NCI-H345 (cell line): ENCODE results near the gene RNASE2.
"Not testable (repeated sequence)": the region's sequence is repeated elsewhere in the genome, so short reads cannot be mapped to it uniquely, and the experiment has no call there.

Source experiments
- DNase-seq: peaks from one replicate; lab custom pipeline; 2025; lab: John Stamatoyannopoulos, UW

The RNASE2 gene

GRCh38 chr14:20982646-20983369 is 27.5 kb downstream of the RNASE2 start:
- DNase-seq, result no peak

DNA sequence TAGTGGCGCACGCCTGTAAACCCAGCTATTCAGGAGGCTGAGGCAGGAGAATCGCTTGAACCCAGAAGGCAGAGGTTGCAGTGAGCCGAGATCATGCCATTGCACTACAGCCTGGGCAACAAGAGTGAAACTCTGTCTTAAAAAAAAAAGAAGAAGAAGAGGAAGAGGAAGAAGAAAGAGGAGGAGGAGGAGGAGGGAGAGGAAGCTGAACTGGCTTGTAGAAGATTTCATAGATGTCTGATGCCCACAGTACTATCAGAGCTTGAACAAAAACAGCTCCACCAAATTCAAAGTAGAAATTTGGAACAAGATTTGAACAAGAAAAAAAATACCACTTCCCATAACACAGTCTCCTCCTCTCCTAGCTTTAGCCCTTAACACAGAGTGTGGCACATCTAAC is 30.4 kb downstream of the RNASE2 start:
- DNase-seq, result not testable (repeated sequence)

- DNase-seq, result no peak
Measured at GRCh38 chr14:20986811-20987210, 31.5 kb downstream of the RNASE2 start.

DNA sequence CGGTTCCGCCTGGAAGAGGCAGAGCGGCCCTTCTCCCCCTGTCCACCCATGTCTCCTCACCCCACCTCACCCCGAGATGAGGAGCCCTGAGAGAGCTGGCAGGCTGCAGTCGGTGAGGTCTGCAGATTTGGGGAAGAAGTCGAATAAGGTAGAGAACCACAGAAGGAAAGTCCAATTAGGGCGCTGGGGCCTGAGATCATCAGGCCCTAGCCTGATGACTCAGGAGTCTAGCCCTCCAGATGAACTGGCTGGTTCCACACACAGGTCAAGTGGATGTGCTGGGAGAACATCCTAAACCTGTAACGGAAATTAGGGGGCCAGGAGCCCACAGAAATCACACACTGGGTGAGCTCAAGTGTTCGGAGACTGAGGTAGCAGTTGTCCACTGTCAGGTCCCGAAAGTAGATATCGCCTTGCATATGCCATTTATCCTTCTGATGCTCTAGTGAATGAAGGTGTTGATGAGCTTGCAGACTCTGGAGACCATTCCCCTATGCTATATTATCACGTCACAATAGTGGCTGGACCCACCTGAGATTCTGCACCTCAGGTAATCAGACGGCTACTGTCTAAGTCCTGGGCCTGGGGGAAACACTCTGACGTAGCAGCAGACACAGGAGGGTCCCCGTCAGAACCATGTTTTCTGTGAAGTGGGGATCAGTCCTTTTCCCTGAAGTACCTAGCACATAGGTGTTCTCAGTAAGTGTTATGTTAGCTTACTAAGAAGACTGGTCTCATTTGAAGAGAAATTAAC is 33.6 kb downstream of the RNASE2 start:
- DNase-seq, result no peak

DNA sequence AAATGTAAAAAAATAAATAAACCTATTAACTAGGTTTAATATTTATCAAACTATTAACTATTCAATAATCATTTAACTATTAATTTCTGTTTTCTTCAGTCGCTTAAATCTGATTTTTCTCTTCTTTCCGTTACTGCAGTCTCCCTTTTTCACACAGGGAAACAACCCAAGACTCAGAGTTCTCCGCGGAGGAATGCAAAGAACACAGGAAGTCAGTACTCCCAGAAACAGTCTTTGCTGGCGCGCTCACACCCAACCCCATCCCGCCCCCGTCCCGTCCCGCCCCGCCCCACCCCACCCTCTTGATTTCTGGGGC is 34.1 kb downstream of the RNASE2 start:
- DNase-seq, result no peak

GRCh38 chr14:20989787-20990600 is 34.7 kb downstream of the RNASE2 start, which contains the start of gene METTL17:
METTL17 (plus strand) TSS chr14:20989980; CDS start chr14:20990003, 23 bp downstream.
- DNase-seq, result peak; percentile 79

DNA sequence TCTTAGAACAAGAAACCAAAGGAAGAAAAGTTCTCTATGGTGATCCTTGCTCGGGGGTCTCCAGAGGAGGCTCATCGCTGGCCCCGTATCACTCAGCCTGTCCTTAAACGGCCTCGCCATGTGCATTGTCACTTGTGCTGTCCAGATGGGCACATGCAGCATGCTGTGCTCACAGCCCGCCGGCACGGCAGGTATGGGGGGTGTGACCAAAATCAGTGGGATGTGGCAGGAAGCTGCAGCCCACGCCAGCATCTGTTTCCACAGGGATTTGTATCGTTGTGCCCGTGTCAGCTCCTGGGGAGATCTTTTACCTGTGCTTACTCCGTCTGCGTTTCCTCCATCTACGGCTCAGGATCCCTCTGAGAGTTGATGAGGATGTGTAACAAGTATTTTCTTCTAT is 41.2 kb downstream of the RNASE2 start:
- no peak for DNase-seq

DNA sequence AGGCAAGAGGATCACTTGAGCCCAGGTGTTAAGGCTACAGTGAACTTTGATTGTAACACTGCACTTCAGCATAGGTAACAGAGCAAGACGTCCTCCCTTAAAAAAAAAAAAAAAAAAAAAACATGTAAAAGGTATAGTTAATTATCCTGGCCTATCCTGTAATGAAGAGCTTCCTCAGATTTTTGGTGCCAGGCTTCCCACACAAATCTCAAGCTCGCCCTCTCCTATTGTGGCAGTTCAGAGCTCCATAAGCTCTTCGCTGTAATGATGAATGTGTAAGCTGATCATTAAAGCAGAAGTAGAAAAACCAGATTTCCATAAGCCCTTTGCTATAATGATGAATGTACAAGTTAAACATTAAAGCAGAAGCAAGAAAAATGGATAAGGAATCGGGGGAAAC is 41.8 kb downstream of the RNASE2 start:
- DNase-seq, result no peak

DNA sequence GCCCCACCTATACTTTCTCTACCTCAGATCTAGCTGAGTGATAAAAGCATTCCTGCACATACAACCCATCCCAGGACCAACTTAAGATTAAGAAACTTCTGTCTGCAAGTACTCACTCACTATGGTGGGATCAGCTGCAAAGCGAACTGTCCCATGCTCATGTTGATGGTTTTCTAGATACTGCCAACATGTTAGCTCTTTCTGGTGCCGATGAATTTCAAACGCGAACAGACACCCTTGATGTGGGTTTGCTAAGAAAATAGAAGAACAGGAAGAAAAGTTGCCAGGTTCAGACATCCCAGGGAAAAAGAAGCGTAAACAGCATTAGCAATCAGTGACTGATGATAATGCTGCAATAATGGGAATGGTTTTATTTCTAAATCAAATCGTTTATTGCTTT is 42.3 kb downstream of the RNASE2 start:
- DNase-seq, result no peak

GRCh38 chr14:20998139-20998538 is 42.9 kb downstream of the RNASE2 start:
- no peak for DNase-seq

- DNase-seq, result no peak
Measured at GRCh38 chr14:20998674-20999366, 43.5 kb downstream of the RNASE2 start, which contains the start of gene SLC39A2. SLC39A2 (plus strand) TSS chr14:20999293; CDS start chr14:20999447, 154 bp downstream.

DNA sequence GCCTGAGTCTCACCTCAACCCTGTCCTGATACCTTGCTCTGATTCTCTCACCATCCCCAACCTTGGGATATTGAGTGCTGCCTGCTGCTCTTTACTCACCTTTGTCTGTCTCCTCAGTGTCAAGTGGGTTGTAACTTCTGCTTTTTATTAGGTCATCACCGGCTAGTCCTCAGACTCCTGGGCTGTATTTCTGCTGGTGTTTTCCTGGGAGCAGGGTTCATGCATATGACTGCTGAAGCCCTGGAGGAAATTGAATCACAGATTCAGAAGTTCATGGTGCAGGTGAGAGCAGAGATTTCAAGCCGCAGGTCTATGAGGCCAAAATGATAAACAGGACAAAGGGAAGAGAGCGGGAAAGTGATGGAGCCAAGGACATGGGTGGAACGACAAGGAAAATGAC is 44.3 kb downstream of the RNASE2 start:
- DNase-seq, result no peak

GRCh38 chr14:21001218-21001617 is 45.9 kb downstream of the RNASE2 start:
- DNase-seq, result no peak

- DNase-seq, result no peak
Measured at GRCh38 chr14:21003788-21004346, 48.6 kb downstream of the RNASE2 start.
